H1 (cell line): ENCODE results near the gene POU4F2. TPM values are rescaled to one million over a fixed set of nuclear protein-coding genes. Genes with fewer than 3 reads are reported as not detected.

Experiments
- CEBPB ChIP-seq: IDR thresholded peaks from 2 replicates; pipeline ENCODE4 v1.6.1; 2012; ENCODE audit warnings: low read depth, low read length
- CHD1 ChIP-seq: IDR thresholded peaks from 2 replicates; pipeline ENCODE4 v1.6.1; 2012; ENCODE audit warnings: low read depth, low read length, improper control_type of control experiment
- CHD2 ChIP-seq: IDR thresholded peaks from 2 replicates; pipeline ENCODE4 v1.6.1; 2012; ENCODE audit warnings: low read length, improper control_type of control experiment
- JUN ChIP-seq: IDR thresholded peaks from 2 replicates; pipeline ENCODE4 v1.6.1; 2011; ENCODE audit warnings: low read depth, mild to moderate bottlenecking, improper control_type of control experiment, low read length
- JUND ChIP-seq: IDR thresholded peaks from 2 replicates; pipeline ENCODE4 v1.6.1; 2011; ENCODE audit warnings: mild to moderate bottlenecking, improper control_type of control experiment, low read length
- RXRA ChIP-seq: IDR thresholded peaks from 2 replicates; pipeline ENCODE4 v1.6.1; 2011; ENCODE audit warnings: low read depth, mild to moderate bottlenecking, low read length, moderate library complexity; ENCODE audit not compliant: insufficient read depth
- TAF7 ChIP-seq: optimal IDR thresholded peaks from 2 replicates; pipeline ENCODE3; 2011; ENCODE audit warnings: low read depth, mild to moderate bottlenecking, inconsistent platforms, low read length, moderate library complexity, borderline replicate concordance
- TEAD4 ChIP-seq: IDR thresholded peaks from 2 replicates; pipeline ENCODE4 v1.6.1; 2012; ENCODE audit warnings: low read depth, low read length, inconsistent platforms, mixed read lengths
- YY1 ChIP-seq: IDR thresholded peaks from 2 replicates; pipeline ENCODE4 v1.6.1; 2011; ENCODE audit warnings: low read depth, mild to moderate bottlenecking, low read length
- ZNF274 ChIP-seq: IDR thresholded peaks from 2 replicates; pipeline ENCODE4 v1.7.0; 2012; ENCODE audit warnings: low read length, borderline replicate concordance; ENCODE audit errors: extremely low read depth
- polyA plus RNA-seq, 7 experiments: library from polyadenylated mRNA; depleted of rRNA in 3 of 7; stranded (reverse) in 5 of 7; unstranded in 2 of 7; fragments of >200 nt in 5 of 7; fragments of 200-250 nt in 2 of 7; gene quantifications; 1 replicate in 5 of 7; 2 replicates in 1 of 7; 4 replicates in 1 of 7; pipeline versions ENCODE4 v1.2.1 to v1.2.3, GENCODE V29; 2011 to 2013; ENCODE audit warnings: missing spikeins in 2 of 7, mixed read lengths in 2 of 7
- total RNA-seq: library from RNA; stranded (reverse); fragmentation: NEBNext Ultra II Directional; extraction: Animal tissue kit (Norgen Biotek cat#: 25700); gene quantifications from 2 replicates; pipeline ENCODE4 v1.2.1, GENCODE V29; 2021
- TF ChIP-seq, protein P1 (sequence below): IDR thresholded peaks from 2 replicates; pipeline ENCODE4 v1.6.1; 2011; ENCODE audit warnings: low read length, improper control_type of control experiment

The POU4F2 gene
- total and polyA plus RNA-seq, 2 of the 8 experiments (the other 6 are each of a cell fraction or from before 2014, with no cell fraction given): not detected

DNA sequence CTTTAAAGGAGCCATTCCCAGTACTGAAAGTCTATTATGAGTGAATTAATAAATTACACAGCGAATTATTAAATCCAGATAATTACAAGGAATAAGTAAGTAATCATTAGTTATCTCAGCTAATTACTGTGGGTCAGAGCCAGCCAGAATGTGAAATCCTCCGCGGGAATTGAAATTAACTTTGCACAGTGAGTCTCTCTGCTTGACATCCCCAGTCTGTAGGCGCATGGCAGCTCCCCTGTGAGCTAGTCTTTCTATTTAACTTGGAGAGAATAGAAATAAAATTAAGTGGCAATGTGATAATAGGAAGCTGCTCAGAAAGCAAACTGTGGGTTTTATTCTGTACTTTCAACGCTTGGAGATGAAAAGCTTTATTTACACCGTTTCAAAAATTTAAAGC lies 7.2 kb downstream of the POU4F2 start (continued):
- TF ChIP-seq, protein P1, sequence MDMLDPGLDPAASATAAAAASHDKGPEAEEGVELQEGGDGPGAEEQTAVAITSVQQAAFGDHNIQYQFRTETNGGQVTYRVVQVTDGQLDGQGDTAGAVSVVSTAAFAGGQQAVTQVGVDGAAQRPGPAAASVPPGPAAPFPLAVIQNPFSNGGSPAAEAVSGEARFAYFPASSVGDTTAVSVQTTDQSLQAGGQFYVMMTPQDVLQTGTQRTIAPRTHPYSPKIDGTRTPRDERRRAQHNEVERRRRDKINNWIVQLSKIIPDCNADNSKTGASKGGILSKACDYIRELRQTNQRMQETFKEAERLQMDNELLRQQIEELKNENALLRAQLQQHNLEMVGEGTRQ: no peak
- TF ChIP-seq JUN: no peak
- no peak for TF ChIP-seq TAF7
- no peak for TF ChIP-seq TEAD4
- TF ChIP-seq CHD2: no peak
- no peak for TF ChIP-seq JUND
- TF ChIP-seq ZNF274: no peak
- TF ChIP-seq CEBPB: no peak
- TF ChIP-seq YY1: no peak
- TF ChIP-seq RXRA: no peak
- TF ChIP-seq CHD1: no peak
